A673 (cell line): ENCODE results near the gene PCSK1N. TPM values are rescaled to one million over a fixed set of nuclear protein-coding genes. Genes with fewer than 3 reads are reported as not detected.

Experiments used
- BruUV-seq: library from RNA; stranded (reverse); fragments of 400-500 nt; replicated peaks from 2 replicates; lab custom pipeline; 2021; lab: Mats Ljungman, UMichigan
- CTCF ChIA-PET: fragments of 300-600 bp; sonication (Branson Sonifier 250); formaldehyde crosslinking; loops from one replicate; lab custom pipeline; 2022; ENCODE audit warnings: antibody characterized with exemption; lab: Charles Lee
- POLR2A ChIA-PET: fragments of 300-600 bp; sonication (Branson Sonifier 250); formaldehyde crosslinking; loops from one replicate; lab custom pipeline; 2022; ENCODE audit warnings: antibody characterized with exemption; ENCODE audit not compliant: low non-redundant PET; lab: Charles Lee
- DNase-seq: peaks from one replicate; pipeline ENCODE4 v3.0.0-alpha.2; 2015; ENCODE audit warnings: low spot score
- H3K27ac ChIP-seq: fragments of 200-600 bp; sonication (generic); 2 replicates; pipeline ENCODE4 v1.5.1; 2016; ENCODE audit warnings: mixed run types, low read depth, mild to moderate bottlenecking, mixed read lengths, antibody characterized with exemption, low read length; ENCODE audit not compliant: poor library complexity, severe bottlenecking
- H3K27me3 ChIP-seq: fragments of 200-600 bp; sonication (generic); replicated peaks from 2 replicates; pipeline ENCODE4 v1.6.1; 2017; ENCODE audit warnings: mixed run types, low read depth, mild to moderate bottlenecking, mixed read lengths, antibody characterized with exemption, low read length; ENCODE audit not compliant: insufficient read depth, poor library complexity
- H3K36me3 ChIP-seq: fragments of 200-600 bp; sonication (generic); 2 replicates; pipeline ENCODE4 v1.6.1; 2016; ENCODE audit warnings: mixed run types, mild to moderate bottlenecking, mixed read lengths, antibody characterized with exemption, low read length; ENCODE audit not compliant: insufficient read depth, poor library complexity, severe bottlenecking
- H3K4me1 ChIP-seq: fragments of 200-600 bp; sonication (generic); 2 replicates; pipeline ENCODE4 v1.6.1; 2017; ENCODE audit warnings: mixed run types, mild to moderate bottlenecking, mixed read lengths, antibody characterized with exemption, low read length; ENCODE audit not compliant: insufficient read depth, poor library complexity, severe bottlenecking
- H3K4me3 ChIP-seq: fragments of 200-600 bp; sonication (generic); 2 replicates; pipeline ENCODE4 v1.5.1; 2016; ENCODE audit warnings: low read depth, mixed run types, mild to moderate bottlenecking, mixed read lengths, low read length; ENCODE audit not compliant: poor library complexity, severe bottlenecking
- H3K9me3 ChIP-seq: fragments of 200-600 bp; sonication (generic); 2 replicates; pipeline ENCODE4 v1.6.1; 2016; ENCODE audit warnings: mixed run types, low read depth, mild to moderate bottlenecking, mixed read lengths, antibody characterized with exemption, low read length; ENCODE audit not compliant: poor library complexity, severe bottlenecking
- EZH2 ChIP-seq: fragments of 200-600 bp; sonication (generic); IDR thresholded peaks from 2 replicates; pipeline ENCODE4 v1.6.1; 2017; ENCODE audit warnings: borderline replicate concordance, low read depth, mild to moderate bottlenecking, mixed read lengths, antibody characterized with exemption, low read length; ENCODE audit not compliant: poor library complexity, severe bottlenecking
- intact Hi-C: fragments of 100-400 bp; cut with micrococcal nuclease; formaldehyde crosslinking; loops from one replicate; pipeline ENCODE4 v1.10.0; 2022; ENCODE audit not compliant: unreplicated experiment
- total RNA-seq: library from RNA; stranded (reverse); gene quantifications from 2 replicates; pipeline ENCODE4 v1.2.3, GENCODE V29; 2021
- TF ChIP-seq, protein P1 (sequence below): fragments of 300-800, 200-600 bp; sonication (generic); conservative IDR thresholded peaks from 2 replicates; pipeline ENCODE4 v1.5.1; 2017; ENCODE audit warnings: low read depth, mild to moderate bottlenecking, antibody characterized with exemption, low read length, moderate library complexity, mixed read lengths

Gene PCSK1N
- total RNA-seq, 1 experiment from 2014 or later: 16.9 TPM

DNA sequence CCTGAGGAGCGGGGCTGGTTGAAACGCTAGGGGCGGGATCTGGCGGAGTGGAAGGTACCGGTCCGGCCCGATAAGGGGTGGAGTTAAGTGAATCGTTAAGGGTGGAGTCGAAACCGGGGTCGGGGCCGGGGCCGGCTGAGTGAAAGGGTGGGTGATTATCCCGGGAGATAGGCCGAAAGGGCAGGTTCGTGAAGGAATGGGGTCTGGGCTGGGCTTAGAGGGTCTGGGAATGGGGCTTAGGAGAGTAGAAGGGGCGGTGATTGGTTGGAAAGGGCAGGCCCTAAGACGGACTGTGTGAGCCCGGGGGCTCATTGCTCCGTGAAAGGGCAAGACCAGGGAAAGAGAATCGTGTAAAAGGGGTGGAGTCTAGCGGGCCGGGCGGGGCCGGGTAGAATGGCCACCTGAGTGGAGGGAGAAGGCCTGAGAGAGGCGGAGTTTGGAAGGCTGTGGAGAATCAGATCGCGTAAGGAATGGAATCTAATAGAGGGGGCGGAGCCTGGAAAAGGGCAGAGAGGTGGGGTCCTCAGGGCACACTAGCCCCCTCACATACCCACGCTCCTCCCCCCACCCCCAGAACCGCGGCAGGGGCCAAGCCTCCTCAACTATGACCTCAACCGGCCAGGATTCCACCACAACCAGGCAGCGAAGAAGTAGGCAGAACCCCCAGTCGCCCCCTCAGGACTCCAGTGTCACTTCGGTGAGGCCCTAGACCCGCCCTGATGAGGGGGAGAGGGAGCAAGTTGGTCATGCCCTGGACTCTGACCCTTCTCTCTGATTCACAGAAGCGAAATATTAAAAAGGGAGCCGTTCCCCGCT lies 33.1 kb downstream of the PCSK1N start:
- BruUV-seq: TSS peak; percentile 52
- Histone ChIP-seq H3K36me3 (no peaks in the 10 kb centered on the region), H3K4me1 (no peaks in the 10 kb centered on the region), H3K9me3 (no peaks in the 10 kb centered on the region), H3K27ac (peak overlapping the region; percentile 99), H3K27me3 (no peaks in the 10 kb centered on the region), H3K4me3 (peak overlapping the region; percentile 74)
- intact Hi-C loops: loop anchor here (10.0 kb wide), 2 partner anchors 93 to 143 kb away; partner anchors contain the start of genes PQBP1 and TIMM17B
- DNase-seq: peak; percentile 83
- ChIA-PET POLR2A (interaction anchor here (0.6 kb wide), 2 partner anchors 14 to 467 kb away, joined by 3 to 6 read pairs; no protein-coding TSS in a partner anchor), CTCF (no interaction called here)
- TF ChIP-seq EZH2: no peak
- TF ChIP-seq, protein P1, sequence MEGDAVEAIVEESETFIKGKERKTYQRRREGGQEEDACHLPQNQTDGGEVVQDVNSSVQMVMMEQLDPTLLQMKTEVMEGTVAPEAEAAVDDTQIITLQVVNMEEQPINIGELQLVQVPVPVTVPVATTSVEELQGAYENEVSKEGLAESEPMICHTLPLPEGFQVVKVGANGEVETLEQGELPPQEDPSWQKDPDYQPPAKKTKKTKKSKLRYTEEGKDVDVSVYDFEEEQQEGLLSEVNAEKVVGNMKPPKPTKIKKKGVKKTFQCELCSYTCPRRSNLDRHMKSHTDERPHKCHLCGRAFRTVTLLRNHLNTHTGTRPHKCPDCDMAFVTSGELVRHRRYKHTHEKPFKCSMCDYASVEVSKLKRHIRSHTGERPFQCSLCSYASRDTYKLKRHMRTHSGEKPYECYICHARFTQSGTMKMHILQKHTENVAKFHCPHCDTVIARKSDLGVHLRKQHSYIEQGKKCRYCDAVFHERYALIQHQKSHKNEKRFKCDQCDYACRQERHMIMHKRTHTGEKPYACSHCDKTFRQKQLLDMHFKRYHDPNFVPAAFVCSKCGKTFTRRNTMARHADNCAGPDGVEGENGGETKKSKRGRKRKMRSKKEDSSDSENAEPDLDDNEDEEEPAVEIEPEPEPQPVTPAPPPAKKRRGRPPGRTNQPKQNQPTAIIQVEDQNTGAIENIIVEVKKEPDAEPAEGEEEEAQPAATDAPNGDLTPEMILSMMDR: no peak

DNA sequence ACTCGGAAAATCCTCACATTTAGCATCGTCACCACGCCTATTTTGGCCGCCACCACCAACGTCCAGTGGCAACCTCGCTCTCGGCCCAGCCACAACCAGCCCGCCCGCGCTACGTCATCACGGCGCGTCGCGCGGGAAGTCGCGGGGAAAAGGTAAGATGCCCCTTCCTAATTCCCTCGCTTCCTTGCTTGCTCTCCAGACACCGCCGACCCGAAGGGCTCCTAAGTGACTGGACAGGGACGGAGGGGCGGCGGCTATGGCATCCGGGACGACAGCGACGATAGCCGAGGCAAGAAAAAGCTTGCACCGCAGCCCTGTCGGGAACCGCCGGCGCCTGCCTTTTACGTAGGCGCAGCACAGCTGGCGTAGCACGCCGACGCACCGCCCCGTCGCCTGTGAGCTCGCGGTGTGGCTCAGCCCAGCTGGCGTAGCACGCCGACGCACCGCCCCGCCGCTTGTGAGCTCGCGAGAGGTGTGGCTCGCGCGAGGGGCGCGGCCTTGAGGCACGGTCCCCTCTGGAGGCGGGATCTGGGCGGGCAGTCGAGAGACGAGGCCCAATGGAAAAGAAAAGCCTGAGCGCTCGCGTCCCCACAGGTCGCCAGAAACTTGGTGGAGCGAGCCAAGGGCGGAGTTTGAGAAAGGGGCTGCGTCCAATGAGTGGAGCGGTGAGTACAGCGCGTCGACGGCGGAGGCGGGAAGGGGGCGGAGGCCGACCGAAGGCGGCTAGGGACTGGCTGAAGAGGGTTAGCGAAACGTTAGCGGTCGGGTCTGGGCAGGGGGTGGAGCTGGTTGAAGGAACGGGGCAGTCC lies 33.9 kb downstream of the PCSK1N start, which contains the start of gene HDAC6:
HDAC6 (plus strand) TSS at position 788 of the 809 bp plus-strand sequence. CDS start 626 bp downstream, outside the sequence.
- POLR2A ChIA-PET: interaction anchor here (0.6 kb wide), 2 partner anchors 15 to 468 kb away, joined by 3 to 6 read pairs; no protein-coding TSS in a partner anchor
- TF ChIP-seq, protein P1: no peak
- no peak for TF ChIP-seq EZH2
- H3K9me3 ChIP-seq: no peaks in the 10 kb centered on the region
- H3K4me1 ChIP-seq: no peaks in the 10 kb centered on the region
- peak within 1 kb of the TSS; percentile 99 for H3K27ac ChIP-seq
- BruUV-seq: no TSS peak
- intact Hi-C loops: loop anchor here (10.0 kb wide), 2 partner anchors 93 to 143 kb away; partner anchors contain the start of genes PQBP1 and TIMM17B
- H3K27me3 ChIP-seq: no peaks in the 10 kb centered on the region
- no peaks in the 10 kb centered on the region for H3K36me3 ChIP-seq
- H3K4me3 ChIP-seq: peak within 1 kb of the TSS; percentile 74
- CTCF ChIA-PET: interaction anchor here (0.6 kb wide), 1 partner anchor 63 kb away, joined by 3 read pairs; no protein-coding TSS in a partner anchor
- DNase-seq: peak; percentile 98

DNA sequence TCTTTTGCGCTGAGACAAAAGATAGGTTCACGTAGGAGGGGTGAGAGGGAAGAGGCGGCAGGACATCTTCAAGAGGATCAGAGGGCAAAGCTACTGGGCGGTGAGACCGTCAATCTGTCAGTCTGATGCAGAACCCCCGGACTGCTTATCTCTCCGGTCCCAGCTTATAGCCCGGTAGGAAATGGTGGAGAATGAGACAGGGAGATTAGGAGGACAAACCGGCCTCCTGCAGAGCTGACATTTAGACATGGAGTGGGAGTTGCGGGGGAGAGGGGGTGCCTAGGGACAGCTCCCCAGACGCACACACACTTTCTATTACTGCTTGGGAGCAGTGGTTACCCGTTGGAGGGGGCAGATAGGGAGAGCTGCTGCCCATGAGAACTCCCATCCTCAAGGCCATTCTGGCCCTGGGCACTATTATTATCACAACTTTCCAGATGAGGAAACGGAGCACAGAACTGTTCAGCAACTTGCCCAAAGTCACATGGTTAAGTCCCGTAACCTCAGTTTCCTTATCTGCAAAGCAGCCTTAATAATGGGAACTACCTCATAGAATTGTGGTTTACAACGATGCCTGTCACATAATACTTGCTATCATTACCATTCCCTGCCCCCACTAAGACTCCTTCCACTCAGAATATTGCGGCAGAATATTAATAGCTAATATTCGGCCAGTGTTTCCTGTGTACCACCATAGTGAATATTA lies 34.7 kb downstream of the PCSK1N start:
- H3K9me3 ChIP-seq: no peaks in the 10 kb centered on the region
- BruUV-seq: TSS peak; percentile 95
- intact Hi-C loops: loop anchor here (10.0 kb wide), 2 partner anchors 94 to 144 kb away; partner anchors contain the start of genes PQBP1 and TIMM17B
- TF ChIP-seq EZH2: no peak
- TF ChIP-seq, protein P1: no peak
- peak overlapping the region; percentile 97 for H3K27ac ChIP-seq
- H3K36me3 ChIP-seq: no peaks in the 10 kb centered on the region
- no peak for DNase-seq
- ChIA-PET POLR2A (no interaction called here), CTCF (interaction anchor here (0.6 kb wide), 1 partner anchor 64 kb away, joined by 3 read pairs; no protein-coding TSS in a partner anchor)
- H3K4me3 ChIP-seq: peak overlapping the region; percentile 74
- H3K4me1 ChIP-seq: no peaks in the 10 kb centered on the region
- H3K27me3 ChIP-seq: no peaks in the 10 kb centered on the region
